HL-60 (cell line): ENCODE measurements around the gene M1AP.

Experiments used
- GABPA ChIP-seq: IDR thresholded peaks from 2 replicates; pipeline ENCODE4 v1.6.1; 2012; ENCODE audit warnings: low read depth
- POLR2AphosphoS5 ChIP-seq: IDR thresholded peaks from 2 replicates; pipeline ENCODE4 v1.6.1; 2012; ENCODE audit warnings: low read depth
- REST ChIP-seq: IDR thresholded peaks from 2 replicates; pipeline ENCODE4 v1.6.1; 2012; ENCODE audit warnings: low read depth; ENCODE audit not compliant: insufficient replicate concordance
- SPI1 ChIP-seq: IDR thresholded peaks from 2 replicates; pipeline ENCODE4 v1.6.1; 2012; ENCODE audit warnings: low read depth, mild to moderate bottlenecking, borderline replicate concordance
- TF ChIP-seq, protein P1 (sequence below): IDR thresholded peaks from one replicate; pipeline ENCODE4 v1.5.1; 2011; ENCODE audit warnings: low read length, control low read depth, inconsistent platforms; ENCODE audit not compliant: insufficient read depth

DNA sequence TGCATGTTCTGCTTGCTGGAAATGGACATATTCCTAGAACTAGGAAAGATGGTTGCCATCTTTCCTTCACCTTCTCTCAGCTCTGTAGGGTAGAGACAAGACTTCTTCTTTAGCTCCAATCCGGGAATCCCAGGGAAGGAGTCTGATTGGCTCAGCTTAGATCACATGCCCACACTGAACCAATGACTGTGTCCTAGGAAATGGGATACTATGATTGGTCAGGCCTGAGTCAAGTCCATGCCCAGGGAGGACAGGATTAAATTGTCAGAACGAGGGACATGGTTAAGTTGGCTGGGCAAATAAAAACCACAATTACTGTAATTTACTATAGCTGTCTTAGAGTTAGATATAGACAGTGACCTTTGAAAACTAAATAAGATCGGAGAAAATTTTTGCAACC is 37.3 kb upstream of the M1AP start:
- TF ChIP-seq, protein P1, sequence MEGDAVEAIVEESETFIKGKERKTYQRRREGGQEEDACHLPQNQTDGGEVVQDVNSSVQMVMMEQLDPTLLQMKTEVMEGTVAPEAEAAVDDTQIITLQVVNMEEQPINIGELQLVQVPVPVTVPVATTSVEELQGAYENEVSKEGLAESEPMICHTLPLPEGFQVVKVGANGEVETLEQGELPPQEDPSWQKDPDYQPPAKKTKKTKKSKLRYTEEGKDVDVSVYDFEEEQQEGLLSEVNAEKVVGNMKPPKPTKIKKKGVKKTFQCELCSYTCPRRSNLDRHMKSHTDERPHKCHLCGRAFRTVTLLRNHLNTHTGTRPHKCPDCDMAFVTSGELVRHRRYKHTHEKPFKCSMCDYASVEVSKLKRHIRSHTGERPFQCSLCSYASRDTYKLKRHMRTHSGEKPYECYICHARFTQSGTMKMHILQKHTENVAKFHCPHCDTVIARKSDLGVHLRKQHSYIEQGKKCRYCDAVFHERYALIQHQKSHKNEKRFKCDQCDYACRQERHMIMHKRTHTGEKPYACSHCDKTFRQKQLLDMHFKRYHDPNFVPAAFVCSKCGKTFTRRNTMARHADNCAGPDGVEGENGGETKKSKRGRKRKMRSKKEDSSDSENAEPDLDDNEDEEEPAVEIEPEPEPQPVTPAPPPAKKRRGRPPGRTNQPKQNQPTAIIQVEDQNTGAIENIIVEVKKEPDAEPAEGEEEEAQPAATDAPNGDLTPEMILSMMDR = no peak
- TF ChIP-seq REST = no peak
- TF ChIP-seq POLR2AphosphoS5 = no peak
- TF ChIP-seq GABPA = no peak
- TF ChIP-seq SPI1 = no peak
